Measurements from ENCODE around the gene ZC3H7A. TPM values are rescaled to one million over a fixed set of nuclear protein-coding genes. Genes with fewer than 3 reads are reported as not detected.
A peak's percentile ranks its signal among the peaks of the same experiment; 100 is the strongest.

Gene ZC3H7A
- total and polyA plus RNA-seq, 7 donors, result 11.7 to 69.6 (median 30.7) TPM

- WGBS, 3 donors, result 67 to 85% (median 72%) methylated on average over 7 of the region's 7 CpGs
- peaks cover 7 to 75% of the 10 kb centered on the region in 2 donors for H3K36me3 ChIP-seq (ENCODE audit: insufficient read depth in 1 of 2, low read depth in 1 of 2)
- TF ChIP-seq CTCF (IDR thresholded peaks at IDR 0.05), result no peak
- intact Hi-C loops (cut with DNase I), result no loop called here
- H3K4me1 ChIP-seq, result no peaks in the 10 kb centered on the region
- no peak overlapping the region for H3K4me3 ChIP-seq
- DNase-seq, result no peak
- H3K27ac ChIP-seq, result no peak overlapping the region
- no peaks in the 10 kb centered on the region for H3K9me3 ChIP-seq
- H3K27me3 ChIP-seq (ENCODE audit: insufficient read depth in 3 of 3, low read length in 2 of 3), result no peaks in the 10 kb centered on the region
- peak in 2 of 4 donors; percentile 19 to 23 for ATAC-seq
Measured at GRCh38 chr16:11750056-11750455, 47.0 kb downstream of the ZC3H7A start.

- no peak for TF ChIP-seq CTCF (IDR thresholded peaks at IDR 0.05)
- H3K4me1 ChIP-seq, result peaks cover 1% of the 10 kb centered on the region
- H3K9me3 ChIP-seq, result no peaks in the 10 kb centered on the region
- no peaks in the 10 kb centered on the region for H3K27me3 ChIP-seq (ENCODE audit: insufficient read depth in 3 of 3, low read length in 2 of 3)
- WGBS, 3 donors, result 93 to 95% (median 94%) methylated on average over 13 of the region's 13 CpGs
- peaks cover 7 to 61% of the 10 kb centered on the region in 2 donors for H3K36me3 ChIP-seq (ENCODE audit: insufficient read depth in 1 of 2, low read depth in 1 of 2)
- no peak for DNase-seq
- intact Hi-C loops (cut with DNase I), result loop anchor here in 1 of 2 donors (5.0 kb wide), 1 partner anchor 34 kb away; no protein-coding TSS in a partner anchor
- ATAC-seq, result no peak
- no peak overlapping the region for H3K4me3 ChIP-seq
- no peak overlapping the region for H3K27ac ChIP-seq
Measured at GRCh38 chr16:11748404-11749254, 48.4 kb downstream of the ZC3H7A start.

DNA sequence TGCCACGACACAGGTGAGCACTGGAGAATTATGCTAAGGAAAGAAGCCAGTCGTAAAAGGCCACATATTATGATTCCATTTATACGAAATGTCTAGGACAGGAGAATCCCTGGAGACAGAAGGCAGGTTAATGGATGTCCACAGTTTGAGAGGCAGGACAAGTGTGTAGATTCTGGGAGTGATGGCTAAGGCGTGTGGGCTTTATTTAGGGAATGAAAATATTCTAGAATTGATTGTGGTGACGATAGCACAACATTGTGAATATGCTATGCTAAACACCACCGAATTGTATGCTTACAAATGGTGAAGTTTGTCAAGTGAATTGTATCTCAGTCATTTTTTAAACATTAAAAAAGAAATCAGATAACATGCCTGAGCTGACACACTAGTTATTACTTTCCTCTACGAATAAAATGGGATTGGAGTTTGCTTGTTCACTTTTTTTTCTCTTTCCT, 49.1 kb downstream of the ZC3H7A start:
- no peak for ATAC-seq
- H3K9me3 ChIP-seq, result no peaks in the 10 kb centered on the region
- no peak for DNase-seq
- 81 to 84% (median 83%) methylated on average over 7 of the region's 7 CpGs for WGBS, 3 donors
- intact Hi-C loops (cut with DNase I), result loop anchor here in 1 of 2 donors (5.0 kb wide), 1 partner anchor 34 kb away; no protein-coding TSS in a partner anchor
- no peak overlapping the region for H3K27ac ChIP-seq
- TF ChIP-seq CTCF (IDR thresholded peaks at IDR 0.05), result no peak
- H3K4me1 ChIP-seq, result peaks cover 7% of the 10 kb centered on the region
- no peaks in the 10 kb centered on the region for H3K27me3 ChIP-seq (ENCODE audit: insufficient read depth in 3 of 3, low read length in 2 of 3)
- peaks cover 7 to 54% of the 10 kb centered on the region in 2 donors for H3K36me3 ChIP-seq (ENCODE audit: insufficient read depth in 1 of 2, low read depth in 1 of 2)
- H3K4me3 ChIP-seq, result no peak overlapping the region

DNA sequence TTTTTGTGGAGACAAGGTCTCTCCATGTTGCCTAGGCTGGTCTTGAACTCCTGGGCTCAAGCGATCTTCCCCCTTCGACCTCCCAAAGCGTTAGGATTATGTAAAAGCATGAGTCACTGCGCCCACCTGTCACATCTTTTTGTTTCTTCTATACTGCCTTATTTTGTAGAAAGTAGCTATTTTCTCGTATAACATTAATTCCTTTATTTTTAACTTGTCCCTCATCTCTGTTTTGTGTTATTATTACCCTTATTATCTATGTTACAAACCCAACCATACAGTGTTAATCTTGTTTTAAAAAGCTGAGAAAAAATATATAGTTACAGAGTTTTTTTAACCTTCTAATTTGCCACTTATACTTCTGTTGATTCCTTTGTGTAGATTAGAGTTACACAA, 53.0 kb downstream of the ZC3H7A start:
- Histone ChIP-seq H3K4me3 (no peak overlapping the region), H3K27me3 (ENCODE audit: insufficient read depth in 3 of 3, low read length in 2 of 3) (no peaks in the 10 kb centered on the region), H3K4me1 (peaks cover 23% of the 10 kb centered on the region), H3K9me3 (no peaks in the 10 kb centered on the region), H3K36me3 (ENCODE audit: insufficient read depth in 1 of 2, low read depth in 1 of 2) (peaks cover 0 to 15% of the 10 kb centered on the region in 2 donors), H3K27ac (peak overlapping the region; percentile 99)
- ATAC-seq, result no peak
- TF ChIP-seq CTCF (IDR thresholded peaks at IDR 0.05), result no peak
- DNase-seq, result no peak
- 82 to 89% (median 86%) methylated on average over 5 of the region's 5 CpGs for WGBS, 3 donors
- intact Hi-C loops (cut with DNase I), result no loop called here
